NCI-H1436 (cell line): ENCODE measurements around the gene FDX1.
A peak's percentile ranks its signal among the peaks of the same experiment; 100 is the strongest.

Experiments
- DNase-seq: peaks from one replicate; lab custom pipeline; 2025; lab: John Stamatoyannopoulos, UW

Gene FDX1

GRCh38 chr11:110468121-110468520, 38.4 kb downstream of the FDX1 start:
- DNase-seq: no peak

- no peak for DNase-seq
Measured at GRCh38 chr11:110469127-110469526, 39.4 kb downstream of the FDX1 start.

- no peak for DNase-seq
Measured at GRCh38 chr11:110470716-110471115, 41.0 kb downstream of the FDX1 start.

GRCh38 chr11:110471371-110471770, 41.6 kb downstream of the FDX1 start:
- DNase-seq: no peak

- DNase-seq: no peak
Measured at GRCh38 chr11:110472858-110473257, 43.1 kb downstream of the FDX1 start.

GRCh38 chr11:110473706-110474105, 44.0 kb downstream of the FDX1 start:
- no peak for DNase-seq

GRCh38 chr11:110474578-110474977, 44.8 kb downstream of the FDX1 start:
- no peak for DNase-seq

- DNase-seq: no peak
Measured at GRCh38 chr11:110475671-110476070, 45.9 kb downstream of the FDX1 start.

GRCh38 chr11:110478410-110478809, 48.7 kb downstream of the FDX1 start:
- no peak for DNase-seq

GRCh38 chr11:110479108-110480101, 49.7 kb downstream of the FDX1 start:
- peak; percentile 50 for DNase-seq

GRCh38 chr11:110481523-110481922, 51.8 kb downstream of the FDX1 start:
- DNase-seq: no peak

- DNase-seq: no peak
Measured at GRCh38 chr11:110486156-110486555, 56.4 kb downstream of the FDX1 start.

- no peak for DNase-seq
Measured at GRCh38 chr11:110488446-110488845, 58.7 kb downstream of the FDX1 start.

- no peak for DNase-seq
Measured at GRCh38 chr11:110490886-110491285, 61.1 kb downstream of the FDX1 start.

GRCh38 chr11:110491577-110492320, 62.0 kb downstream of the FDX1 start:
- no peak for DNase-seq

GRCh38 chr11:110492321-110492685, 62.6 kb downstream of the FDX1 start:
- DNase-seq: no peak

GRCh38 chr11:110493346-110493745, 63.6 kb downstream of the FDX1 start:
- DNase-seq: no peak

GRCh38 chr11:110497231-110497978, 67.7 kb downstream of the FDX1 start:
- no peak for DNase-seq

- no peak for DNase-seq
Measured at GRCh38 chr11:110501428-110501827, 71.7 kb downstream of the FDX1 start.

- DNase-seq: no peak
Measured at GRCh38 chr11:110505528-110506284, 76.0 kb downstream of the FDX1 start.

- no peak for DNase-seq
Measured at GRCh38 chr11:110507328-110507727, 77.6 kb downstream of the FDX1 start.

- no peak for DNase-seq
Measured at GRCh38 chr11:110508786-110509185, 79.0 kb downstream of the FDX1 start.
